SK-N-SH (cell line): ENCODE data around the gene HSD17B1. TPM values are rescaled to one million over a fixed set of nuclear protein-coding genes. Genes with fewer than 3 reads are reported as not detected.

Experiments
- CTCF ChIA-PET: fragments of 300-600, 350-600 bp; formaldehyde crosslinking; extraction: SDS; loops from one replicate; lab custom pipeline; 2021; lab: Yijun Ruan, JAX
- POLR2A ChIA-PET: fragments of 350-600 bp; sonication (Branson Sonifier 250); formaldehyde crosslinking; extraction: SDS; loops from one replicate; lab custom pipeline; 2020; ENCODE audit warnings: antibody characterized with exemption, inconsistent platforms; lab: Yijun Ruan, JAX
- DNase-seq: peaks from one replicate; pipeline ENCODE4 v3.0.0; 2012
- H2AFZ ChIP-seq: fragments of 200-600 bp; sonication (generic); 2 replicates; pipeline ENCODE4 v1.8.1; 2016; ENCODE audit warnings: antibody characterized with exemption, mild to moderate bottlenecking, low read depth
- H3F3A ChIP-seq: fragments of 200-600 bp; sonication (generic); replicated peaks from 2 replicates; pipeline ENCODE3; 2016; ENCODE audit warnings: antibody characterized with exemption, mild to moderate bottlenecking; ENCODE audit not compliant: insufficient read depth
- H3K27ac ChIP-seq, 2 experiments: fragments of 200-500 bp in 1 of 2; fragments of 200-600 bp in 1 of 2; sonication (Bioruptor generic) in 1 of 2; sonication (generic), shearing (Covaris generic) in 1 of 2; 2 replicates each; pipeline versions ENCODE4 v1.5.1 to v1.6.1; 2014 to 2016; ENCODE audit warnings: low read depth in 2 of 2, inconsistent platforms in 1 of 2, low read length in 1 of 2, mild to moderate bottlenecking in 1 of 2, mixed read lengths in 1 of 2
- H3K27me3 ChIP-seq: fragments of 200-600 bp; sonication (generic), shearing (Covaris generic); 2 replicates; pipeline ENCODE4 v1.6.1; 2016; ENCODE audit warnings: mixed run types; ENCODE audit not compliant: insufficient read depth
- H3K36me3 ChIP-seq, 2 experiments: fragments of 200-500 bp in 1 of 2; fragments of 200-600 bp in 1 of 2; sonication (Bioruptor generic) in 1 of 2; sonication (generic) in 1 of 2; replicated peaks in 1 of 2; 2 replicates each; pipeline versions ENCODE3 to v1.5.1; 2014 to 2016; ENCODE audit warnings: low read length in 1 of 2, mild to moderate bottlenecking in 1 of 2; ENCODE audit not compliant: insufficient read depth in 2 of 2, control insufficient read depth in 1 of 2
- H3K4me1 ChIP-seq, 2 experiments: fragments of 200-500 bp in 1 of 2; fragments of 200-600 bp in 1 of 2; sonication (Bioruptor generic) in 1 of 2; sonication (generic), shearing (Covaris generic) in 1 of 2; 2 replicates each; pipeline versions ENCODE4 v1.5.1 to v1.6.1; 2014 to 2016; ENCODE audit warnings: low read depth in 1 of 2, low read length in 1 of 2, mixed run types in 1 of 2; ENCODE audit not compliant: insufficient read depth in 2 of 2, control insufficient read depth in 1 of 2
- H3K4me2 ChIP-seq: fragments of 200-600 bp; sonication (generic), shearing (Covaris generic); 2 replicates; pipeline ENCODE4 v1.6.1; 2017; ENCODE audit warnings: mixed run types
- H3K4me3 ChIP-seq, 2 experiments: fragments of 200-500 bp in 1 of 2; fragments of 200-600 bp in 1 of 2; sonication (Bioruptor generic) in 1 of 2; sonication (generic), shearing (Covaris generic) in 1 of 2; 2 replicates each; pipeline versions ENCODE4 v1.5.1 to v1.8.1; 2014 to 2016; ENCODE audit warnings: low read depth in 2 of 2, inconsistent platforms in 1 of 2, low read length in 1 of 2, mild to moderate bottlenecking in 1 of 2, mixed read lengths in 1 of 2, moderate library complexity in 1 of 2
- H3K79me2 ChIP-seq: fragments of 200-600 bp; sonication (generic); 2 replicates; pipeline ENCODE4 v1.8.1; 2017; ENCODE audit warnings: mild to moderate bottlenecking; ENCODE audit not compliant: insufficient read depth
- H3K9ac ChIP-seq: fragments of 200-600 bp; sonication (generic); 2 replicates; pipeline ENCODE4 v1.6.1; 2017; ENCODE audit warnings: mixed run types
- H3K9me2 ChIP-seq: fragments of 200-600 bp; sonication (generic); 2 replicates; pipeline ENCODE4 v1.6.1; 2017; ENCODE audit warnings: mixed run types
- H3K9me3 ChIP-seq: fragments of 200-600 bp; sonication (generic); 2 replicates; pipeline ENCODE4 v1.6.1; 2017; ENCODE audit warnings: mixed run types, mild to moderate bottlenecking, moderate library complexity
- H4K20me1 ChIP-seq: fragments of 200-600 bp; sonication (generic); 2 replicates; pipeline ENCODE4 v1.6.1; 2017; ENCODE audit warnings: mild to moderate bottlenecking, mixed run types; ENCODE audit not compliant: insufficient read depth
- CHD2 ChIP-seq: fragments of 150-350 bp; IDR thresholded peaks from 2 replicates; pipeline ENCODE4 v1.6.1; 2018; ENCODE audit warnings: low read length; ENCODE audit not compliant: partially characterized antibody
- ELF1 ChIP-seq: IDR thresholded peaks from 2 replicates; pipeline ENCODE4 v1.4.0; 2012
- EP300 ChIP-seq, 2 experiments: IDR thresholded peaks; 2 replicates each; pipeline versions ENCODE4 v1.4.0 to v1.6.1; 2012; ENCODE audit warnings: borderline replicate concordance in 1 of 2, low read depth in 1 of 2, low read length in 1 of 2
- FOXM1 ChIP-seq: IDR thresholded peaks from 2 replicates; pipeline ENCODE4 v1.4.0; 2012; ENCODE audit warnings: low read depth, mild to moderate bottlenecking
- GABPA ChIP-seq: IDR thresholded peaks from 2 replicates; pipeline ENCODE4 v1.4.0; 2012; ENCODE audit warnings: low read depth, mild to moderate bottlenecking
- JUND ChIP-seq: IDR thresholded peaks from 2 replicates; pipeline ENCODE4 v1.4.0; 2012
- MAX ChIP-seq: IDR thresholded peaks from 2 replicates; pipeline ENCODE4 v1.4.0; 2012; ENCODE audit warnings: low read depth
- NRF1 ChIP-seq: IDR thresholded peaks from 2 replicates; pipeline ENCODE4 v1.6.1; 2012; ENCODE audit warnings: low read depth, mild to moderate bottlenecking, low read length
- PBX3 ChIP-seq: IDR thresholded peaks from 2 replicates; pipeline ENCODE4; 2012
- RAD21 ChIP-seq: IDR thresholded peaks from 2 replicates; pipeline ENCODE4 v1.6.1; 2012; ENCODE audit warnings: mild to moderate bottlenecking, low read length
- RCOR1 ChIP-seq: fragments of 150-350 bp; IDR thresholded peaks from 2 replicates; pipeline ENCODE4 v1.6.1; 2017; ENCODE audit warnings: antibody characterized with exemption, low read length
- RFX5 ChIP-seq: IDR thresholded peaks from 2 replicates; pipeline ENCODE4 v1.6.1; 2012; ENCODE audit warnings: mild to moderate bottlenecking, improper control_type of control experiment, low read length
- RXRA ChIP-seq: IDR thresholded peaks from 2 replicates; pipeline ENCODE4 v1.4.0; 2012; ENCODE audit warnings: low read depth, mild to moderate bottlenecking, borderline replicate concordance
- SMC3 ChIP-seq: IDR thresholded peaks from 2 replicates; pipeline ENCODE4 v1.6.1; 2012; ENCODE audit warnings: low read depth, low read length, improper control_type of control experiment
- TCF12 ChIP-seq: IDR thresholded peaks from 2 replicates; pipeline ENCODE4 v1.4.0; 2012
- TEAD4 ChIP-seq: IDR thresholded peaks from 2 replicates; pipeline ENCODE4 v1.4.0; 2012; ENCODE audit warnings: mild to moderate bottlenecking, borderline replicate concordance; ENCODE audit not compliant: insufficient read depth
- USF1 ChIP-seq: IDR thresholded peaks from 2 replicates; pipeline ENCODE4 v1.4.0; 2012; ENCODE audit warnings: low read depth, borderline replicate concordance
- USF2 ChIP-seq: fragments of 150-350 bp; IDR thresholded peaks from 2 replicates; pipeline ENCODE4 v1.6.1; 2017; ENCODE audit warnings: antibody characterized with exemption, low read length, low read depth, borderline replicate concordance
- YY1 ChIP-seq: IDR thresholded peaks from 2 replicates; pipeline ENCODE4 v1.4.0; 2012; ENCODE audit warnings: low read depth, mild to moderate bottlenecking
- ZBTB33 ChIP-seq: IDR thresholded peaks from 2 replicates; pipeline ENCODE4 v1.4.0; 2012; ENCODE audit warnings: low read depth, borderline replicate concordance
- WGBS: methylation state at CpG from one replicate; pipeline ENCODE4 v1.1.6; 2017; ENCODE audit warnings: low lambda C conversion rate; 5-methylcytosine and 5-hydroxymethylcytosine counted together
- polyA plus RNA-seq, 3 experiments: library from polyadenylated mRNA; depleted of rRNA; stranded (reverse); fragments of >200 nt; gene quantifications; 2 replicates each; pipeline ENCODE4 v1.2.3, GENCODE V29; 2012

HSD17B1 gene
- polyA plus RNA-seq, 1 of the 3 experiments (the other 2 are of a cell fraction): 1.3 TPM

- Histone ChIP-seq H3K27me3 (no peaks in the 10 kb centered on the region), H3K9me2 (no peaks in the 10 kb centered on the region), H3K4me2 (peak overlapping the region; percentile 66), H3F3A (peaks cover 19% of the 10 kb centered on the region), H3K4me3 (peak overlapping the region; percentile 70 to 82), H2AFZ (peak overlapping the region; percentile 18; the same call in 1 of the 2 replicates), H4K20me1 (0 out of 2 replicates have a peak, but pooled peaks cover 4% of the 10 kb centered on the region), H3K27ac (peak overlapping the region; percentile 58 to 86), H3K79me2 (peaks cover 22% of the 10 kb centered on the region), H3K9me3 (no peaks in the 10 kb centered on the region), H3K36me3 (peaks cover 5 to 12% of the 10 kb centered on the region in 2 experiments), H3K4me1 (peaks cover 4 to 19% of the 10 kb centered on the region in 2 experiments; a peak in 3 of 4 replicates), H3K9ac (peak overlapping the region; percentile 70; the same call in 1 of the 2 replicates)
- no peak for DNase-seq
- ChIA-PET CTCF (interaction anchor here (1.2 to 2.4 kb wide), 4 partner anchors 9 to 223 kb away, joined by 3 to 18 read pairs (median 4); no protein-coding TSS in a partner anchor), POLR2A (interaction anchor here (1.0 to 3.6 kb wide), 2 partner anchors 19 to 22 kb away, joined by 3 to 17 read pairs; no protein-coding TSS in a partner anchor)
- 55% methylated on average over 26 of the region's 26 CpGs for WGBS
- TF ChIP-seq RFX5 (no peak), SMC3 (no peak), JUND (no peak), TCF12 (no peak), RXRA (no peak), CHD2 (no peak), FOXM1 (no peak), ELF1 (no peak), YY1 (no peak; the same call in 1 of the 2 replicates)
Measured at GRCh38 chr17:42535155-42536047, 17.3 kb upstream of the HSD17B1 start.

- Histone ChIP-seq H4K20me1 (0 out of 2 replicates have a peak, but pooled peaks cover 4% of the 10 kb centered on the region), H3F3A (peaks cover 19% of the 10 kb centered on the region), H3K9me2 (no peaks in the 10 kb centered on the region), H2AFZ (peak within 1 kb of the TSS; percentile 18; the same call in 1 of the 2 replicates), H3K4me3 (peak within 1 kb of the TSS; percentile 70 to 82), H3K27ac (peak within 1 kb of the TSS; percentile 58 to 86), H3K9ac (peak within 1 kb of the TSS; percentile 70), H3K4me1 (peaks cover 4 to 19% of the 10 kb centered on the region in 2 experiments; a peak in 3 of 4 replicates), H3K27me3 (no peaks in the 10 kb centered on the region), H3K79me2 (peaks cover 22% of the 10 kb centered on the region), H3K4me2 (peak within 1 kb of the TSS; percentile 100), H3K36me3 (peaks cover 6 to 12% of the 10 kb centered on the region in 2 experiments), H3K9me3 (no peaks in the 10 kb centered on the region)
- WGBS: 0% methylated on average over 2 of the region's 40 CpGs
- POLR2A ChIA-PET: interaction anchor here (1.0 to 3.6 kb wide), 4 partner anchors 9 to 237 kb away, joined by 3 to 17 read pairs (median 4); partner anchors contain the start of gene VPS25
- CTCF ChIA-PET: interaction anchor here (1.0 to 2.4 kb wide), 4 partner anchors 9 to 223 kb away, joined by 3 to 18 read pairs (median 4); no protein-coding TSS in a partner anchor
- peak; percentile 100 for DNase-seq
- no peak for TF ChIP-seq CHD2
- TF ChIP-seq MAX: peak; percentile 84
- peak; percentile 36; the same call in 1 of the 2 replicates for TF ChIP-seq GABPA
- TF ChIP-seq SMC3: no peak
- 0 out of 4 replicates have a peak, but pooled peaks of 1 of the 2 experiments have one; percentile 10 for TF ChIP-seq EP300 (IDR thresholded peaks at IDR 0.05; ENCODE audit: borderline replicate concordance in 1 of 2, low read depth in 1 of 2, low read length in 1 of 2)
- no peak for TF ChIP-seq RFX5
- no peak for TF ChIP-seq NRF1
- peak; percentile 96 for TF ChIP-seq USF1
- TF ChIP-seq PBX3: no peak
- TF ChIP-seq TEAD4: no peak
- no peak for TF ChIP-seq ZBTB33
- TF ChIP-seq USF2: peak; percentile 84
- no peak for TF ChIP-seq RAD21
- TF ChIP-seq RCOR1: no peak
- no peak for TF ChIP-seq JUND
- no peak for TF ChIP-seq RXRA
Measured at GRCh38 chr17:42536048-42536371, 16.7 kb upstream of the HSD17B1 start, which contains the start of gene NAGLU. TSS of gene NAGLU (plus strand) at chr17:42536241. CDS start at chr17:42536273, 32 bp downstream.
